ENCODE results near the gene CAMK1G. TPM values are rescaled to one million over a fixed set of nuclear protein-coding genes. Genes with fewer than 3 reads are reported as not detected.

The CAMK1G gene
- total and polyA plus RNA-seq, 4 donors: 0.63 to 0.72 TPM; not detected in 2

DNA sequence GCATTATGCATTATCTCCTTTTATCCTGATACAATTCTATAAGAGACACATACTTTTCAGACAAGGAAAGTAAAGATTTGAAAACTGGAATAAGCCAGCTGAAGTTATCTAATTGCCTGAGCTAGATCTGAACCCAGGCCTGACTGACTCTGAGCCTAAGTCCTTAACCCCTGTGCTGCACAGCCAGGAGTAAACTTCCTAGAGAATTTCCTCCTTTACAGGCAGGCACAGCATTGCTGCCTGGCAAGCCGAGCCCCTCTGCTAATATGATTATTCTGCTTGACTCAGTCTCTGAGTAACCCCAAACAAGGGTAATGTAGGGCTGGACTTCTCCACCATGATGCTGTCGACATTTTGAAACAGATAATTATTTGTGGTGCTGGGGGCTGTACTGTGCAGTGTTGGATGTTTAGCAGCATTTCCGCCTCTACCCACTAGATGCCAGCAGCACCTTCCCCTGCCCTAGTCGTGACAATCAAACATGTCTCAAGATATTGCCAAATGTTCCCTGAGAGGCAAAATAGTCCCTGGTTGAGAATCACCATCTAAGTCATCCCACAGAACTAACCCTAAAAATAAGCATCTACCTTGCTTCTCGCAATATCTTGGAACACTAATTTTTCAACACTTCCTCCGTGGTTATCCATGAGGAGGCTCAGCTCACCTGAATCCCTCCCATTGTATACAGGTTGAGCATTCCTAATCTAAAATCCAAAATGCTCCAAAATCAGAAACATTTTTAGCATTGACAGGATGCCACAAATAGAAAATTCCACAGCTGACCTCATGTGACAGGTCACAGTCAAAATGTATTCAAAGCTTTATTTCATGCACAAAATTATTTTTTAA is 18.5 kb downstream of the CAMK1G start:
- Histone ChIP-seq H3K27ac (ENCODE audit: low read depth in 1 of 2, low read length in 2 of 2) (no peak overlapping the region), H3K36me3 (ENCODE audit: control insufficient read depth in 1 of 2, insufficient read depth in 2 of 2, low read length in 1 of 2) (no peaks in the 10 kb centered on the region), H3K4me3 (ENCODE audit: low read length in 2 of 2) (no peak overlapping the region), H3K27me3 (ENCODE audit: control insufficient read depth in 1 of 2, insufficient read depth in 2 of 2, low read length in 1 of 2) (peaks cover 0 to 1% of the 10 kb centered on the region in 2 donors), H3K9me3 (ENCODE audit: control insufficient read depth, low read length) (no peaks in the 10 kb centered on the region), H3K4me1 (ENCODE audit: control insufficient read depth in 1 of 2, insufficient read depth in 2 of 2, low read length in 2 of 2) (no peaks in the 10 kb centered on the region)
- ATAC-seq (ENCODE audit: low FRiP score) (no peak), DNase-seq (no peak)
- intact Hi-C loops (cut with DNase I): loop anchor here (2.0 to 10.0 kb wide), 2 partner anchors 91 to 93 kb away; no protein-coding TSS in a partner anchor
- 36 to 38% methylated on average over 6 of the region's 6 CpGs for WGBS, 2 donors

DNA sequence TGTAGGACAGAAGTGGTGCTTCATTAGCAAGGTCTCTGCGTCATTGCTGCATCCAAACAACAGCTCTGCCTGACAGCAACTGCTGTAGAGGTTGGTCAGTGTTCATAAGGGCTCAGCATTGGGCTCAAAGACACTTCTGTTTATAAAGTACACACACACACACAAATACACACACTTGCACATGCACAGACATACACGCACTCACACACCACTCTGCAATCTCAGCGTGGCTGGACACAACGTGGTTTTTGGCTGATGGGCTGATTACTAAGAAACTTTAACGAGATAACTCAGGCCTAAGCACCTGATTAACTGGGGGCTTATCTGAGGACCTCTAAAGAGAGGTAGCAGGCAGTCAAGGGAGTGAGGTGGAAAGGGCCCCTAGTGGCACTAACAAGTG is 20.4 kb downstream of the CAMK1G start:
- Histone ChIP-seq H3K27me3 (ENCODE audit: control insufficient read depth in 1 of 2, insufficient read depth in 2 of 2, low read length in 1 of 2) (peaks cover 0 to 1% of the 10 kb centered on the region in 2 donors), H3K9me3 (ENCODE audit: control insufficient read depth, low read length) (no peaks in the 10 kb centered on the region), H3K4me1 (ENCODE audit: control insufficient read depth in 1 of 2, insufficient read depth in 2 of 2, low read length in 2 of 2) (no peaks in the 10 kb centered on the region), H3K4me3 (ENCODE audit: low read length in 2 of 2) (no peak overlapping the region), H3K27ac (ENCODE audit: low read depth in 1 of 2, low read length in 2 of 2) (no peak overlapping the region), H3K36me3 (ENCODE audit: control insufficient read depth in 1 of 2, insufficient read depth in 2 of 2, low read length in 1 of 2) (no peaks in the 10 kb centered on the region)
- DNase-seq (no peak), ATAC-seq (ENCODE audit: low FRiP score) (no peak)
- intact Hi-C loops (cut with DNase I): loop anchor here (2.0 to 10.0 kb wide), 2 partner anchors 89 to 91 kb away; no protein-coding TSS in a partner anchor
- WGBS, 2 donors: 82 to 93% methylated on average over 5 of the region's 5 CpGs

DNA sequence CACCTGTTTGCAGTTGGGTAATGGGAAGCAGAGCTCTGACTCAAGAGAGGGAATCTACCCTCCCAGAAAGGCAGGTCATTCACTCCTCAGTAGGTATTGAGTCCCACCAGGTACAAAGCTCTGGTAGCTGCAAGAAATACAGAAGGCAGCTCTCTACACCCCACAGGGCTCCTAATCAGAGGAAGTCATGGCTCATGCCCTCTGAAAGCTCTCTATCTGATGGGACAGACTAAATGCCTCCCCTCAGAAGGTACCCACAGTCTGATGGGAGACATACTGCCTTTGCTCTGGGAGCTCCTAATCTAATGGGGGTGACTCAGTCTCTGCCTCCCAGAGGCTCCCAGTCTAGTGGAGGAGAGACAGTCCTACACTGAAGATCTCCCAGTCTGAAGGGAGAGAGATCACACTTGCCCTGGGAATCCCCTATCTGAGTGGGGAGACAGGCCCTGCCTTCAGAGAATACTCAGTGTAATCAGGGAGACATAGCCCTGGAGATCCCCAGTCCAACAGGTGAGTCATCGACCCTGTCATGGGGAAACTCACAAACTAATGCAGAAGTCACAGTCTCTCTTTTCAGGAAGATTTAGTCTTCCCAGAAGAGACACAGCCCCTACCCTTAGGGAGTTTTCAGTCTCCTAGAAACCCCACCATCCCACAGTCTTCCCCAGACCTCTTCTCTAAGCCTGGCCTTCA is 23.7 kb downstream of the CAMK1G start:
- Histone ChIP-seq H3K9me3 (ENCODE audit: control insufficient read depth, low read length) (no peaks in the 10 kb centered on the region), H3K27me3 (ENCODE audit: control insufficient read depth in 1 of 2, insufficient read depth in 2 of 2, low read length in 1 of 2) (no peaks in the 10 kb centered on the region), H3K4me3 (ENCODE audit: low read length in 2 of 2) (no peak overlapping the region), H3K4me1 (ENCODE audit: control insufficient read depth in 1 of 2, insufficient read depth in 2 of 2, low read length in 2 of 2) (no peaks in the 10 kb centered on the region), H3K36me3 (ENCODE audit: control insufficient read depth in 1 of 2, insufficient read depth in 2 of 2, low read length in 1 of 2) (no peaks in the 10 kb centered on the region), H3K27ac (ENCODE audit: low read depth in 1 of 2, low read length in 2 of 2) (no peak overlapping the region)
- DNase-seq: no peak
- intact Hi-C loops (cut with DNase I): loop anchor here in 1 of 2 donors (10.0 kb wide), 1 partner anchor 88 kb away; no protein-coding TSS in a partner anchor
- ATAC-seq (ENCODE audit: low FRiP score): no peak
- WGBS, 2 donors: 82 to 88% methylated on average over 1 of the region's 1 CpG

DNA sequence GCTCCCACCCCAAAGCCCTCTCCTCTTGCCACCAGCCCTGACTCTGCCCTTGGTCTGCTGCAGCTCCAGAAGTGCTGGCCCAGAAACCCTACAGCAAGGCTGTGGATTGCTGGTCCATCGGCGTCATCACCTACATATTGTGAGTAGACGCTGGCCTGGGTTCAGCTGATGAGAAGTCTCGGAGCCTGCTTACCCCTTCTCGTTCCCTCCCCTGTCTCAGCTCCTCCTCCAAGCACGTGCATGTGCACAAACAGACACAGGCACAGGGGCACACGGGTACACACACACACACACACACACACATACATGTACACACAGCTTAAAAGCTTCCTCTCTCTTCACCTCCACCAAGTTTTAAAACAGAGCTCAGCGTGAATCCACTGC is 24.3 kb downstream of the CAMK1G start:
- H3K27ac ChIP-seq (ENCODE audit: low read depth in 1 of 2, low read length in 2 of 2): no peak overlapping the region
- H3K9me3 ChIP-seq (ENCODE audit: control insufficient read depth, low read length): no peaks in the 10 kb centered on the region
- H3K27me3 ChIP-seq (ENCODE audit: control insufficient read depth in 1 of 2, insufficient read depth in 2 of 2, low read length in 1 of 2): no peaks in the 10 kb centered on the region
- DNase-seq (no peak), ATAC-seq (ENCODE audit: low FRiP score) (no peak)
- no peaks in the 10 kb centered on the region for H3K36me3 ChIP-seq (ENCODE audit: control insufficient read depth in 1 of 2, insufficient read depth in 2 of 2, low read length in 1 of 2)
- H3K4me1 ChIP-seq (ENCODE audit: control insufficient read depth in 1 of 2, insufficient read depth in 2 of 2, low read length in 2 of 2): no peaks in the 10 kb centered on the region
- intact Hi-C loops (cut with DNase I): loop anchor here in 1 of 2 donors (10.0 kb wide), 1 partner anchor 87 kb away; no protein-coding TSS in a partner anchor
- WGBS, 2 donors: 81 to 88% methylated on average over 8 of the region's 8 CpGs
- no peak overlapping the region for H3K4me3 ChIP-seq (ENCODE audit: low read length in 2 of 2)

DNA sequence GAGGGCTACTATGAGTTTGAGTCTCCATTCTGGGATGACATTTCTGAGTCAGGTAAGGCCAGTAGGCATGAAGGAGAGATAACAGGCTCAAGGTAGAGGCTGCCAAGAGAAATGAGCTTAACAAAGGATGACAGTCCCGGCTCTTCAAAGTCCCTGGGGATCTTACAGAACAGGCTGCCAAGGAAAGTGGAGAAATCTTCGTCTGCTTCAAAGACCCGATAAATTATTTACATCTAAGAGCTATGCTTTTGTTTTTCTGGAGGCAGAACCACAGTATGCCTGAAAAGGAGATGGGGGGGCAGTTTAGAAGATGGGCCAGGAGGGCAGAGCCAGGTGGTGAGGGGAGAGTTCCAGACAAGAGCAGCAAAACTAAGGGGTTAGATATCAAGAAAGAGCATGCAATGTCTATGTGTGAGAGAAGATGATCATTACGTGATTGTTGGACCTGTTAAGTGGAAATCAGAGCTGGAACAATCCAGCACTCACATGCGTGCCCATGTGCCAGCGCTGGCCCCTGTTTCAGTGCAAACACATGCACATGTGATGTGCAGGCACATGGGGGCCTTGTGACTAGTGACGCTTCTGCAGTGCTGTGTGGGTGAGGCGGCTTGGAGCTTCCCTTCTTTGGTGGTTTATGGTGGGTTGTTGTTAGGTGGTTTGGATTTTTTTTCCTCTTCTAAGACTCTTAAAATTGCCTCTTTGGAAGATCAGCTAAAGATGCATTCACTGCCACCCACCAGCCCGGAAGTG is 25.7 kb downstream of the CAMK1G start:
- Histone ChIP-seq H3K9me3 (ENCODE audit: control insufficient read depth, low read length) (no peaks in the 10 kb centered on the region), H3K27me3 (ENCODE audit: control insufficient read depth in 1 of 2, insufficient read depth in 2 of 2, low read length in 1 of 2) (no peaks in the 10 kb centered on the region), H3K4me3 (ENCODE audit: low read length in 2 of 2) (no peak overlapping the region), H3K27ac (ENCODE audit: low read depth in 1 of 2, low read length in 2 of 2) (no peak overlapping the region), H3K4me1 (ENCODE audit: control insufficient read depth in 1 of 2, insufficient read depth in 2 of 2, low read length in 2 of 2) (no peaks in the 10 kb centered on the region), H3K36me3 (ENCODE audit: control insufficient read depth in 1 of 2, insufficient read depth in 2 of 2, low read length in 1 of 2) (no peaks in the 10 kb centered on the region)
- intact Hi-C loops (cut with DNase I): loop anchor here in 1 of 2 donors (10.0 kb wide), 1 partner anchor 86 kb away; no protein-coding TSS in a partner anchor
- 89 to 91% methylated on average over 9 of the region's 9 CpGs for WGBS, 2 donors
- DNase-seq (peak in 1 of 2 donors; percentile 59), ATAC-seq (ENCODE audit: low FRiP score) (no peak)

DNA sequence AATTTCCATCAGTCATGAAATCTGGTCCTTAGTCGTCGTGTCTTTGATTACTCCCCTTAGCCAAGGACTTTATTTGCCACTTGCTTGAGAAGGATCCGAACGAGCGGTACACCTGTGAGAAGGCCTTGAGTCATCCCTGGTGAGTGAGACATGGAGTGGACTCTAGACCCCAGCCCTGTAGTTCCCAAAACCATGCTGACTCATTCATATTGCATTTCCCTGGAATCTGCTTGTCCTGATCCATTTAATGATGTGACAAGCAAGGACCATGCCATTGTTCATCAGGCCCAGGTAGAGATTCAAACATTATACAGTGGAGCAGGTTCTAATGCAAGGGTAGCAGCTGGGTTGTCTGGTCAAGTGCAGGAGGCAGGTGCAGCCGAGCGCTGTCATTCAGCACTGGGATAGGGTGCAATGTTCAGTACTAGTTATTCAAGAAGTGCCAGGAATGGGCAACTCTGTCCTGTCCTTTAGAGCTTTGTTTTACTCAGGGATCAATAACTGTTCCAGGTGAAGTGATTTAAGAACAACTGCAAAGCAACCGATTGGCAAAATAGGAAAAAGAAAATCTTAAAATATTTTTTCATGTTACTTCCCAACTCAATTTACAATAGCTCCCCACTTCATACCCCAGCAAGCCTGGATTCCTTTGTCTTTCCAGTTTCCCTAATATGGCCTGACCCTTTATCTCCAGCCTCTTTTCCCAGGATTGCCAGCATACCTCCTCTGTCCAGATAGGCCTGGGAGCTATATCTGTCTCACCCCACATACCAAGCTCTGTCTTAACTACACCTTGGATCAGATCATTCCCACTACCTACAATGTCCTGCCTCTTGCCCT is 26.5 kb downstream of the CAMK1G start:
- Histone ChIP-seq H3K27me3 (ENCODE audit: control insufficient read depth in 1 of 2, insufficient read depth in 2 of 2, low read length in 1 of 2) (no peaks in the 10 kb centered on the region), H3K9me3 (ENCODE audit: control insufficient read depth, low read length) (no peaks in the 10 kb centered on the region), H3K4me3 (ENCODE audit: low read length in 2 of 2) (no peak overlapping the region), H3K27ac (ENCODE audit: low read depth in 1 of 2, low read length in 2 of 2) (no peak overlapping the region), H3K4me1 (ENCODE audit: control insufficient read depth in 1 of 2, insufficient read depth in 2 of 2, low read length in 2 of 2) (no peaks in the 10 kb centered on the region), H3K36me3 (ENCODE audit: control insufficient read depth in 1 of 2, insufficient read depth in 2 of 2, low read length in 1 of 2) (no peaks in the 10 kb centered on the region)
- DNase-seq (no peak), ATAC-seq (ENCODE audit: low FRiP score) (no peak)
- intact Hi-C loops (cut with DNase I): loop anchor here in 1 of 2 donors (10.0 kb wide), 1 partner anchor 85 kb away; no protein-coding TSS in a partner anchor
- WGBS, 2 donors: 93 to 94% methylated on average over 8 of the region's 8 CpGs

DNA sequence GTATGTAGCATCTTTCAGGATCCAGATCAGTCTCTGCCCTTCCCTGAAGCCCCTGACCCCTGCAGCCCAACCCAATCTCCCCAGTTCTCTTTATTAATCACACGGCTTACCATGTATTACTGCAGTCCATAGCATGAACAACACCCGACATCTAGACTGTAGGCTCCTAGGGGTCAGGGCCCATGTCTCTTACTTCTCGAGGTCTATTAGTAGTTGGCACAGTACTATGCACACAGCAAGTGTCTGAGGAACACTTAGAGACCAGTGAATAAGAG is 27.1 kb downstream of the CAMK1G start:
- no peaks in the 10 kb centered on the region for H3K4me1 ChIP-seq (ENCODE audit: control insufficient read depth in 1 of 2, insufficient read depth in 2 of 2, low read length in 2 of 2)
- no peaks in the 10 kb centered on the region for H3K9me3 ChIP-seq (ENCODE audit: control insufficient read depth, low read length)
- H3K27me3 ChIP-seq (ENCODE audit: control insufficient read depth in 1 of 2, insufficient read depth in 2 of 2, low read length in 1 of 2): no peaks in the 10 kb centered on the region
- intact Hi-C loops (cut with DNase I): no loop called here
- ATAC-seq (ENCODE audit: low FRiP score) (no peak), DNase-seq (no peak)
- no peaks in the 10 kb centered on the region for H3K36me3 ChIP-seq (ENCODE audit: control insufficient read depth in 1 of 2, insufficient read depth in 2 of 2, low read length in 1 of 2)
- WGBS, 2 donors: 92 to 95% methylated on average over 3 of the region's 3 CpGs
- H3K4me3 ChIP-seq (ENCODE audit: low read length in 2 of 2): no peak overlapping the region
- no peak overlapping the region for H3K27ac ChIP-seq (ENCODE audit: low read depth in 1 of 2, low read length in 2 of 2)
